ENCODE data around the gene CPED1.

GRCh38 chr7:120960714-120961113 is 27.8 kb upstream of the CPED1 start:
- TF ChIP-seq, protein P1, sequence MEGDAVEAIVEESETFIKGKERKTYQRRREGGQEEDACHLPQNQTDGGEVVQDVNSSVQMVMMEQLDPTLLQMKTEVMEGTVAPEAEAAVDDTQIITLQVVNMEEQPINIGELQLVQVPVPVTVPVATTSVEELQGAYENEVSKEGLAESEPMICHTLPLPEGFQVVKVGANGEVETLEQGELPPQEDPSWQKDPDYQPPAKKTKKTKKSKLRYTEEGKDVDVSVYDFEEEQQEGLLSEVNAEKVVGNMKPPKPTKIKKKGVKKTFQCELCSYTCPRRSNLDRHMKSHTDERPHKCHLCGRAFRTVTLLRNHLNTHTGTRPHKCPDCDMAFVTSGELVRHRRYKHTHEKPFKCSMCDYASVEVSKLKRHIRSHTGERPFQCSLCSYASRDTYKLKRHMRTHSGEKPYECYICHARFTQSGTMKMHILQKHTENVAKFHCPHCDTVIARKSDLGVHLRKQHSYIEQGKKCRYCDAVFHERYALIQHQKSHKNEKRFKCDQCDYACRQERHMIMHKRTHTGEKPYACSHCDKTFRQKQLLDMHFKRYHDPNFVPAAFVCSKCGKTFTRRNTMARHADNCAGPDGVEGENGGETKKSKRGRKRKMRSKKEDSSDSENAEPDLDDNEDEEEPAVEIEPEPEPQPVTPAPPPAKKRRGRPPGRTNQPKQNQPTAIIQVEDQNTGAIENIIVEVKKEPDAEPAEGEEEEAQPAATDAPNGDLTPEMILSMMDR (IDR thresholded peaks at IDR 0.05; ENCODE audit: low read length) = no peak
- TF ChIP-seq EZH2 (optimal IDR thresholded peaks at IDR 0.05; ENCODE audit: low read depth, low read length) = no peak
